ENCODE results near the gene ZNF790.

ZNF790 gene

GRCh38 chr19:36849701-36850558 is 11.7 kb upstream of the ZNF790 start:
- TF ChIP-seq REST (IDR thresholded peaks at IDR 0.05; ENCODE audit: insufficient read depth in 1 of 2, low read depth in 2 of 2, low read length in 2 of 2) (no peak), POLR2AphosphoS5 (IDR thresholded peaks at IDR 0.05; ENCODE audit: low read depth, low read length) (no peak), SIN3A (IDR thresholded peaks at IDR 0.05; ENCODE audit: borderline replicate concordance, insufficient read depth, low read length) (no peak), TAF1 (IDR thresholded peaks at IDR 0.05; ENCODE audit: borderline replicate concordance, insufficient read depth, low read length) (no peak), FOXP2 (optimal IDR thresholded peaks at IDR 0.05; ENCODE audit: borderline replicate concordance, extremely low read depth, extremely low read length, insufficient read depth) (no peak)

- TF ChIP-seq TAF1 (IDR thresholded peaks at IDR 0.05; ENCODE audit: borderline replicate concordance, insufficient read depth, low read length) (no peak), FOXP2 (optimal IDR thresholded peaks at IDR 0.05; ENCODE audit: borderline replicate concordance, extremely low read depth, extremely low read length, insufficient read depth) (no peak), POLR2AphosphoS5 (IDR thresholded peaks at IDR 0.05; ENCODE audit: low read depth, low read length) (no peak), REST (IDR thresholded peaks at IDR 0.05; ENCODE audit: insufficient read depth in 1 of 2, low read depth in 2 of 2, low read length in 2 of 2) (no peak), SIN3A (IDR thresholded peaks at IDR 0.05; ENCODE audit: borderline replicate concordance, insufficient read depth, low read length) (no peak)
Observed at GRCh38 chr19:36847968-36848367, 9.8 kb upstream of the ZNF790 start.

- TF ChIP-seq REST (IDR thresholded peaks at IDR 0.05; ENCODE audit: insufficient read depth in 1 of 2, low read depth in 2 of 2, low read length in 2 of 2), result no peak
Observed at GRCh38 chr19:36838784-36839324, 667 bp upstream of the ZNF790 start.

GRCh38 chr19:36837176-36837905 is 846 bp downstream of the ZNF790 start:
- no peak for TF ChIP-seq SIN3A (IDR thresholded peaks at IDR 0.05; ENCODE audit: borderline replicate concordance, insufficient read depth, low read length)

- TF ChIP-seq FOXP2 (optimal IDR thresholded peaks at IDR 0.05; ENCODE audit: borderline replicate concordance, extremely low read depth, extremely low read length, insufficient read depth) (no peak), REST (IDR thresholded peaks at IDR 0.05; ENCODE audit: insufficient read depth in 1 of 2, low read depth in 2 of 2, low read length in 2 of 2) (no peak), TAF1 (IDR thresholded peaks at IDR 0.05; ENCODE audit: borderline replicate concordance, insufficient read depth, low read length) (no peak), POLR2AphosphoS5 (IDR thresholded peaks at IDR 0.05; ENCODE audit: low read depth, low read length) (no peak), SIN3A (IDR thresholded peaks at IDR 0.05; ENCODE audit: borderline replicate concordance, insufficient read depth, low read length) (no peak)
Observed at GRCh38 chr19:36833430-36833829, 4.8 kb downstream of the ZNF790 start.
